ENCODE measurements around the gene IL13RA1. TPM values are rescaled to one million over a fixed set of nuclear protein-coding genes. Genes with fewer than 3 reads are reported as not detected.
"Not testable (repeated sequence)": the region's sequence is repeated elsewhere in the genome, so short reads cannot be mapped to it uniquely, and the experiment has no call there.

IL13RA1 gene
- total RNA-seq, 5 donors from 2014 or later (not counting 1 experiment from before 2014, with no cell fraction given), result 0.50 to 1.1 (median 0.87) TPM; not detected in 1

DNA sequence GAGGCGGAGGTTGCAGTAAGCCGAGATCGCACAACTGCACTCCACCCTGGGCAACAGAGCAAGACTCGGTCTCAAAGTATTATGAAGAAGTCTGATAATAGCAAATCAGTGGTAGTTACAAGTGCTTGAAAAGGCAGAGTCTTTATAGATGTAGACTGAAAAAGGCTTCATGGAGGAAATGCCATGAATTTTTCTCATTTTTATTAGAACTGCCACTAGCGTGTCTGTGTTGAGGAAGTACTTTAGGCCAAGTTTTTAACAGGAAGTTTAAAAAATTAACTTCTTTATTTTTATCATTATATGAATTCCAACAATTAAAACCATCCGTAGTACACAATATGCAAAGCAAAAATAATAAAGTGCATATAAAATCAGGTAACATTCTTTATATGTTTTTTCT, 32.8 kb upstream of the IL13RA1 start:
- Mint-ChIP-seq H3K9me3 (no peaks in the 10 kb centered on the region), H3K4me3 (no peak overlapping the region), H3K4me1 (peaks cover 0 to 7% (median 4%) of the 10 kb centered on the region in 3 donors), H3K27ac (no peak overlapping the region), H3K36me3 (peaks cover 4% of the 10 kb centered on the region), H3K27me3 (peaks cover 0 to 4% of the 10 kb centered on the region in 2 donors)
- no peaks in the 10 kb centered on the region for H3K27me3 ChIP-seq (replicated peaks in 1 of 2; ENCODE audit: control insufficient read depth in 2 of 2, extremely low read depth in 1 of 2, insufficient read depth in 2 of 2, low read length in 1 of 2)
- H3K4me3 ChIP-seq (ENCODE audit: control insufficient read depth in 1 of 2, extremely low read depth in 1 of 2, low read length in 1 of 2), result no peak overlapping the region
- no peaks in the 10 kb centered on the region for H3K4me1 ChIP-seq (ENCODE audit: control insufficient read depth in 1 of 2, extremely low read depth in 1 of 2, insufficient read depth in 2 of 2, low read length in 2 of 2)
- CTCF ChIA-PET, result no interaction called here
- no peak overlapping the region for H3K27ac ChIP-seq (ENCODE audit: low read length)
- WGBS (ENCODE audit: insufficient coverage), result no CpG with 5 or more reads among the region's 6 CpGs
- no peak for ATAC-seq (replicated peaks in 1 of 4)
- DNase-seq, result no peak
- no peaks in the 10 kb centered on the region for H3K36me3 ChIP-seq (ENCODE audit: control insufficient read depth in 2 of 2, extremely low read depth in 1 of 2, insufficient read depth in 1 of 2, low read length in 1 of 2)
- POLR2A ChIA-PET, result no interaction called here
- no peaks in the 10 kb centered on the region for H3K9me3 ChIP-seq

DNA sequence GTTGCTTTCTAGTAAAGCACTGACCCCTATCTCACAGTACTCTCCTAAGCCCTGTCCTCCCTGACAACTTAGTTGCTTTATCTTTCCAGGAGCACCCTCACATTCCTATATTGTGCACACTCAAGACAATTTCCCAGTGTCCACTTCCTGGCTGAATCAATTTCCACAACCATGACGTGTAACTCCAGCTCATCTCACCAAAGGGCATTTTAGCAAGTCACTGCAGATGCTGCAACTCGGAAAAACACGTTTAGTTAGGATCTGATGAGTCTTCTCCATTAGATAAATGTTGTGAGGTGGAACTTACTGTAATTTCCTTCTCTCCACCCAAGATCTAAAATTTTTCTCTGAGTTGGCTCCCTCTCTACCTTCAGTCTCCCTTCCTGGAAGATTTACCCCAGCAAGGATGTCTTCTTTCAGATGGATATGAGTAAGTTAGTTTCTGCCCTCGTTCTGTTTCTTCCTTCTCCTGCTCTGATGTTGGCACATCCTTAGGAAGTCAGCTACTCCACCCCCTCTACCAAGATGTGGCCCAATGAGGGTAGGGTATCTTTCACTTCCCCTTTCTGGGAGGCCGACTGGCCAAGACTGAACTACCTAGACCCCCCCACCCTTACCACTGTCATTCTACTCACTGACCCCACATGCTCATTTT, 28.8 kb upstream of the IL13RA1 start:
- Histone ChIP-seq H3K36me3 (ENCODE audit: control insufficient read depth in 2 of 2, extremely low read depth in 1 of 2, insufficient read depth in 1 of 2, low read length in 1 of 2) (no peaks in the 10 kb centered on the region), H3K4me1 (ENCODE audit: control insufficient read depth in 1 of 2, extremely low read depth in 1 of 2, insufficient read depth in 2 of 2, low read length in 2 of 2) (no peaks in the 10 kb centered on the region), H3K9me3 (no peaks in the 10 kb centered on the region), H3K27me3 (replicated peaks in 1 of 2; ENCODE audit: control insufficient read depth in 2 of 2, extremely low read depth in 1 of 2, insufficient read depth in 2 of 2, low read length in 1 of 2) (no peaks in the 10 kb centered on the region), H3K4me3 (ENCODE audit: control insufficient read depth in 1 of 2, extremely low read depth in 1 of 2, low read length in 1 of 2) (no peak overlapping the region), H3K27ac (ENCODE audit: low read length) (no peak overlapping the region)
- DNase-seq (no peak), ATAC-seq (replicated peaks in 1 of 4) (no peak)
- Mint-ChIP-seq H3K27ac (peak overlapping the region in 1 of 2 donors; percentile 52), H3K36me3 (no peaks in the 10 kb centered on the region), H3K27me3 (peaks cover 0 to 4% of the 10 kb centered on the region in 2 donors), H3K4me1 (peaks cover 0 to 13% (median 1%) of the 10 kb centered on the region in 3 donors), H3K9me3 (no peaks in the 10 kb centered on the region), H3K4me3 (no peak overlapping the region)
- POLR2A ChIA-PET, result no interaction called here
- 60% methylated on average over 1 of the region's 5 CpGs for WGBS (ENCODE audit: insufficient coverage)
- CTCF ChIA-PET, result interaction anchor here in 1 of 2 donors (0.7 kb wide), 1 partner anchor 162 kb away, joined by 3 read pairs; no protein-coding TSS in a partner anchor

DNA sequence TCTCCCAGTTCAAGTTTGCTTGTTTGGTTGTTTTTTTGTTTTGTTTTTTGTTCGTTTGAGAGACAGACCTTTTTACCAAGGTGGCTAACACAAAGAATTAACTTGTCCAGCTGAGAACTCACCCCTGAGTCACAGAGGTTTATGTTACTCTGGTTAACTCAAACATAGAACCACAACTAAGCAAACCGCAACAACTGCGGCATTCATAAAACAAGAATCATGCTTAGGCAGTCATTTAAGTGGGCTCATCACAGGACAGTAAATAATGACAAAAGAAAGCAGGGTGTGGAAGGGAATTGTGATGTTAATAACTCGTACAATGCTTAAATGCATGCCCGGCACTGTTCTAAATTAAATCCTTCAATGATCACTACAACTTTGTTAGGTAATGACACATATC, 24.7 kb upstream of the IL13RA1 start:
- Histone ChIP-seq H3K4me3 (ENCODE audit: control insufficient read depth in 1 of 2, extremely low read depth in 1 of 2, low read length in 1 of 2) (no peak overlapping the region), H3K9me3 (no peaks in the 10 kb centered on the region), H3K27ac (ENCODE audit: low read length) (no peak overlapping the region), H3K27me3 (replicated peaks in 1 of 2; ENCODE audit: control insufficient read depth in 2 of 2, extremely low read depth in 1 of 2, insufficient read depth in 2 of 2, low read length in 1 of 2) (no peaks in the 10 kb centered on the region), H3K4me1 (ENCODE audit: control insufficient read depth in 1 of 2, extremely low read depth in 1 of 2, insufficient read depth in 2 of 2, low read length in 2 of 2) (no peaks in the 10 kb centered on the region), H3K36me3 (ENCODE audit: control insufficient read depth in 2 of 2, extremely low read depth in 1 of 2, insufficient read depth in 1 of 2, low read length in 1 of 2) (no peaks in the 10 kb centered on the region)
- Mint-ChIP-seq H3K27me3 (no peaks in the 10 kb centered on the region), H3K9me3 (no peaks in the 10 kb centered on the region), H3K4me3 (no peak overlapping the region), H3K36me3 (no peaks in the 10 kb centered on the region), H3K4me1 (peaks cover 0 to 16% (median 0%) of the 10 kb centered on the region in 3 donors), H3K27ac (peak overlapping the region in 1 of 2 donors; percentile 59)
- WGBS (ENCODE audit: insufficient coverage), result no CpG with 5 or more reads among the region's 5 CpGs
- no peak for DNase-seq
- CTCF ChIA-PET, result no interaction called here
- POLR2A ChIA-PET, result no interaction called here
- ATAC-seq (replicated peaks in 1 of 4), result peak in 1 of 4 experiments; percentile 15

DNA sequence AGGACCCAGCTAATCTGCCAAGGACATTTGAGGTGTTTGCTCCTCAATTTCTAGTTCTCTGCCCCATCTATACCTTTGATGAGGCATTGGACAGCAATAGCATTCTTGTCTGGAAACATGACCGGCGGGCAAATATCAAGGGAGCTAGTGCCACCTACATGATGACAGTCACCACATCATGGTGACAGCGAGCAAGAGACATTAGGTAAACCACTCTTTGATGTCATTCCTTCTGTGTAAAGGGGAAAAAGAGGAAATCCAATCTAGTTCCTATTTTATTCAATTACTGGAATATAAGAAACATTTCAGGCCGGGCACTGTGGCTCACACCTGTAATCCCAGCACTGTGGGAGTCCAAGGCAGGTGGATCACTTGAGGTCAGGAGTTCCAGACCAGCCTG, 20.7 kb upstream of the IL13RA1 start:
- Histone ChIP-seq H3K27me3 (replicated peaks in 1 of 2; ENCODE audit: control insufficient read depth in 2 of 2, extremely low read depth in 1 of 2, insufficient read depth in 2 of 2, low read length in 1 of 2) (no peaks in the 10 kb centered on the region), H3K4me3 (ENCODE audit: control insufficient read depth in 1 of 2, extremely low read depth in 1 of 2, low read length in 1 of 2) (no peak overlapping the region), H3K4me1 (ENCODE audit: control insufficient read depth in 1 of 2, extremely low read depth in 1 of 2, insufficient read depth in 2 of 2, low read length in 2 of 2) (no peaks in the 10 kb centered on the region), H3K36me3 (ENCODE audit: control insufficient read depth in 2 of 2, extremely low read depth in 1 of 2, insufficient read depth in 1 of 2, low read length in 1 of 2) (no peaks in the 10 kb centered on the region), H3K27ac (ENCODE audit: low read length) (no peak overlapping the region), H3K9me3 (no peaks in the 10 kb centered on the region)
- DNase-seq (no peak), ATAC-seq (replicated peaks in 1 of 4) (no peak)
- POLR2A ChIA-PET, result no interaction called here
- Mint-ChIP-seq H3K27ac (no peak overlapping the region), H3K9me3 (no peaks in the 10 kb centered on the region), H3K27me3 (peaks cover 0 to 5% of the 10 kb centered on the region in 2 donors), H3K4me3 (no peak overlapping the region), H3K36me3 (no peaks in the 10 kb centered on the region), H3K4me1 (peaks cover 0 to 9% (median 0%) of the 10 kb centered on the region in 3 donors)
- CTCF ChIA-PET, result no interaction called here
- WGBS (ENCODE audit: insufficient coverage), result no CpG with 5 or more reads among the region's 4 CpGs

DNA sequence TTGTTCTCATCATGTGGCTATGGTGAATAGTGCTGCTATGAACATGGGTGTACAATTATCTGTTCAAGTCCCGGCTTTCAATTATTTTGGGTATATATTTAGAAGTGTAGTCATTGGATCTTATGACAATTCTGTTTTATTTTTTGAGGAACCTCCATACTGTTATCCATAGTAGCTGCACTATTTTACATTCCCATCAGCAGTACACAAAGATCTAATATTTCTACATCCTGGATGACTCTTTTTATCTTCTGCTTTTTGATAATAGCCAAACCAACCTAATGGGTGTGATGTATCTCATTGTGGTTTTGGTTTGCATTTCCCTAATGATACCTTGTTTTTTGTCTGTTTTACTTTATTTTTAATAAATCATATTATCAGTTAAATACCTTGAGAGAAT, 12.9 kb upstream of the IL13RA1 start:
- Histone ChIP-seq H3K4me1 (ENCODE audit: control insufficient read depth in 1 of 2, extremely low read depth in 1 of 2, insufficient read depth in 2 of 2, low read length in 2 of 2) (no peaks in the 10 kb centered on the region), H3K9me3 (no peaks in the 10 kb centered on the region), H3K27me3 (replicated peaks in 1 of 2; ENCODE audit: control insufficient read depth in 2 of 2, extremely low read depth in 1 of 2, insufficient read depth in 2 of 2, low read length in 1 of 2) (no peaks in the 10 kb centered on the region), H3K4me3 (ENCODE audit: control insufficient read depth in 1 of 2, extremely low read depth in 1 of 2, low read length in 1 of 2) (no peak overlapping the region), H3K27ac (ENCODE audit: low read length) (no peak overlapping the region), H3K36me3 (ENCODE audit: control insufficient read depth in 2 of 2, extremely low read depth in 1 of 2, insufficient read depth in 1 of 2, low read length in 1 of 2) (no peaks in the 10 kb centered on the region)
- ChIA-PET POLR2A (interaction anchor here in 1 of 2 donors (0.6 kb wide), 1 partner anchor 14 kb away, joined by 4 read pairs; no protein-coding TSS in a partner anchor), CTCF (no interaction called here)
- no CpG with 5 or more reads among the region's 1 CpG for WGBS (ENCODE audit: insufficient coverage)
- Mint-ChIP-seq H3K36me3 (no peaks in the 10 kb centered on the region), H3K27me3 (peaks cover 8 to 9% of the 10 kb centered on the region in 2 donors), H3K9me3 (no peaks in the 10 kb centered on the region), H3K4me1 (peaks cover 0 to 5% (median 2%) of the 10 kb centered on the region in 3 donors), H3K4me3 (no peak overlapping the region), H3K27ac (no peak overlapping the region)
- DNase-seq (no peak), ATAC-seq (replicated peaks in 1 of 4) (no peak)

DNA sequence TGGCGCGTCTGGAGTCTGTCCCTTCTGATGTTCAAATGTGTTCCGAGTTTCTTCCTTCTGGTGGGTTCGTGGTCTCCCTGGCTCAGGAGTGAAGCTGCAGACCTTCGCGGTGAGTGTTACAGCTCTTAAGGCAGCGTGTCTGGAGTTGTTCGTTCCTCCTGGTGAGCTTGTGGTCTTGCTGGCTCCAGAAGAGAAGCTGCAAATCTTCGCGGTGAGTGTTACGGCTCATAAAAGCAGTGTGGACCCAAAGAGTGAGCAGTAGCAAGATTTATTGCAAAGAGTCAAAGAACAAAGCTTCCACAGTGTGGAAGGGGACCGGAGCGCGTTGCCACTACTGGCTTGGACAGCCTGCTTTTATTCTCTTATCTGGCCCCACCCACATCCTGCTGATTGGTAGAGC, 11.5 kb upstream of the IL13RA1 start:
- H3K27ac Mint-ChIP-seq; H3K4me3 ChIP-seq (ENCODE audit: control insufficient read depth in 1 of 2, extremely low read depth in 1 of 2, low read length in 1 of 2); H3K4me1 Mint-ChIP-seq; H3K9me3 ChIP-seq; H3K27ac ChIP-seq (ENCODE audit: low read length); CTCF ChIA-PET; H3K4me1 ChIP-seq (ENCODE audit: control insufficient read depth in 1 of 2, extremely low read depth in 1 of 2, insufficient read depth in 2 of 2, low read length in 2 of 2); H3K27me3 ChIP-seq (replicated peaks in 1 of 2; ENCODE audit: control insufficient read depth in 2 of 2, extremely low read depth in 1 of 2, insufficient read depth in 2 of 2, low read length in 1 of 2); H3K9me3 Mint-ChIP-seq; DNase-seq; H3K4me3 Mint-ChIP-seq; ATAC-seq (replicated peaks in 1 of 4); POLR2A ChIA-PET; H3K36me3 ChIP-seq (ENCODE audit: control insufficient read depth in 2 of 2, extremely low read depth in 1 of 2, insufficient read depth in 1 of 2, low read length in 1 of 2); H3K36me3 Mint-ChIP-seq: not testable (repeated sequence)
- 60% methylated on average over 1 of the region's 14 CpGs for WGBS (ENCODE audit: insufficient coverage)
- peaks cover 8 to 19% of the 10 kb centered on the region in 2 donors for H3K27me3 Mint-ChIP-seq
